HG02885 (cell line): Measurements from ENCODE around the gene ITLN2.
"Not testable (repeated sequence)": the region's sequence is repeated elsewhere in the genome, so short reads cannot be mapped to it uniquely, and the experiment has no call there.

Source experiments
- ATAC-seq: cut with Tn5 transposase; IDR thresholded peaks from one replicate; pipeline ENCODE4 v1.9.1; 2021; ENCODE audit warnings: mild to moderate bottlenecking; ENCODE audit not compliant: unreplicated experiment, poor library complexity

Gene ITLN2

DNA sequence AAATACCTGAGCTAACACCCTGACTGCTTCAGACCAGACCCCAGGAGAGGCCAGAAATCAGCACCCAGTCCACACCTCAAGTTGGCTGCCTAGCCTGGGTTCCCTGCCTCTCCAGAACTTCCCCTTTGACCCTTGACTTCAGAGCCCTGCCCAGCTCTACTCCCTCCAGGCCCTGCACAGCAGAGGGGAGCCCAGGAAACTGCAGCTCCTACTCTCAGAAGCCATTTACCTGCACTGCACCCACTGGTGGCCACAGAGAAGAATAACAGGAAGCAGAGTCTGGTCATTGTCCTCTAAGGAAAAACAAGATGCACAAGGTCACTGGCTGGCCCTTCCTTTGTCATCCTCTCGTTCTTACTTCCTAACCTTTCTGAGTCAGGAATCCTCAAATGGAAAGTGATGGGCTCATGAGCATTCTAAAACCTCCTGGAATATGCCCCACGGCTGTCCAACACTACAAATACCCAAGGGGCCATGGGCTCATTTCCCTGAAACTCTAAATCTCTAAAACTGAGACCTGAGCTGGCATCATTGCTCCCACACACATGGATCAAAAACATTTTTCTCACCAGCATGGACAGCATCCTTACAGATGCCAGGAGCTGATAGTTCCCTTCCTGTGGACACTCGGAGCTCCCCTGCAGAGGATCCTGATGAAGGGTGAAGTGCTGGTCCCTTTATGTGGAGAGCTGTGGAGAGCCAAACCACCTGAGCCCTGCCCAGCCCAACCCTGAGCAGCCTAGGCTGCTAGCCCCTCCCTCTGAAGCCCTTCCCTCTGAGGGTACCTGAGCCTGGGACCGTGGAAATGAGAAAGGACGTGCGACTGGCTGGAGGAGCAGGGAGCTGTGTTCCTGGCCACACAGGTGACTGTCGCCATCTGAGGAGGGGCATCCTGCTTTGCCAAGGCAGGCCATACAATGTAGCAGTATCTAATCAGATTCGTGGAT, at the start of gene ITLN2:
ITLN2 (minus strand) TSS at position 652 of the 947 bp plus-strand sequence; CDS start at position 584, 68 bp downstream.
- peak; percentile 59 for ATAC-seq

DNA sequence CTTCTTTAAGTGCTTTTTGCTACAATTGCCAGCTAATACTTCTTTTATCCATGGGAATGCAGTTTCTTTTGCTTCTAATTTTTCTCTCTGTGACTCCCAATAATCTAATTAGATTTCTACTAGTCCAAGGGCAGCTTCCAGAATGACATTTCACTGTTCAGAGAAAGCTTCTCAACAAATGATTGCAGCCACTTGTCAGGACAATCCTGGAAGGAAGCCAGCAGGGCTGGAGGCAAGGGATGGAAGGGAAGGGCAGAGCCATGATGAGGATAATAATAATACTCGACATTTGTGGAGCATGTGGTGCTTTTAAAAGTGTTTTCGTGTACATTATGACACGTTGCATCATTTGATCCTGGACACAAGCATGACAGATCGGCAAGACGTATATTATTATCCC, 46.9 kb upstream of the ITLN2 start:
- ATAC-seq: no peak

DNA sequence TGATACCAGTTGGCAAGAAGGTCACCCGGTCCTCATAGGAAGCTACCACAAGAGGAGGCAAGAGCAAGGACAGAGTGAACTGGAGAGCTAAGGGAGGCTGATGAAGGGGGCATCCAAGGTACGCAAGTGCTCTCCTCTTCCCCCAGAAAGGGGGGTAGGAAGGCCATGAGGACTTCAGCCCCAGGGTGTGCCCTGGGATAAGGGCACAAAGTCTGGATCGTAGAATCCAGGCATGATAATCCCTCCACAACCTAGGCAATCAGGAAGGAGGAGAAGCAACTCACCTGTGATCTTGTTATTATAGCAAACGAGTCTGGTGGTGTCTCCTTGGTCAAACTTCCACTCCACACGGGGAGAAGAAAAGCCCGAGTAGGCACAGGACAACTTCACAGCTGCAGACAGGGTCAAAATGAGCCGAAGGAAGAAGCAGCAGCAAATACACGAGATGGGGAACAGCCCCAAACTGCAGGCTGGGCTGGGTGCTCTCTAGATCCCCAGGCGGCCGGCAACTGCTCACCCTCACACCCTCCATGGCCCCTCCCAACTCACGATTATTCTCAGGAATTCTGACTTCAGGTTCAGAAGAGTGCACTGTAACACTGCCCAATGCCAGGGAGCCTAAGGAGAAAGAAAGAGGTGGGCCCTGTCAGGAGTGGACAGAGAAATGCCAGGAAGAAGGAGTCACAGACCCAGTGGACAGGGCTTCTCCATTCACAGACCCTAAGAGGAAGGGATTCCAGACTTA, 46.3 kb upstream of the ITLN2 start:
- ATAC-seq: no peak

DNA sequence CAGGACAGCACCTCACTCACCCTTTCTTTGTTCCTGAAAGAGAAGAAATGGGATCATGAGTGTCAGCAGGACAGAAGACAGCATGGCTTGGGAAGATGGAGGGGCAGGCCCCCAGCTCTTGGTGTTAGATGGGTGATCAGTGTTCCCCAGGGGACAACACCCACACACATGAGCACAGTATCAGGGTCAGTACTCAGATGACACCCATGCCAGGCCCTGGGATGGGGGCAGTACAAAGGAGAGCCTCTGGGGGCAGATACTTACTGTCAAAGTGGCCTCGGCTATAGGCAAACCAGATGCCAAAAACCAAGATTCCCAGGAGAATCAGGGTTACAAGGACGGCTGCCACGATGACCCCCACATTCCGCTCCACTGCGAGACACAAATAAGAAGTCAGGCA, 44.8 kb upstream of the ITLN2 start:
- no peak for ATAC-seq

DNA sequence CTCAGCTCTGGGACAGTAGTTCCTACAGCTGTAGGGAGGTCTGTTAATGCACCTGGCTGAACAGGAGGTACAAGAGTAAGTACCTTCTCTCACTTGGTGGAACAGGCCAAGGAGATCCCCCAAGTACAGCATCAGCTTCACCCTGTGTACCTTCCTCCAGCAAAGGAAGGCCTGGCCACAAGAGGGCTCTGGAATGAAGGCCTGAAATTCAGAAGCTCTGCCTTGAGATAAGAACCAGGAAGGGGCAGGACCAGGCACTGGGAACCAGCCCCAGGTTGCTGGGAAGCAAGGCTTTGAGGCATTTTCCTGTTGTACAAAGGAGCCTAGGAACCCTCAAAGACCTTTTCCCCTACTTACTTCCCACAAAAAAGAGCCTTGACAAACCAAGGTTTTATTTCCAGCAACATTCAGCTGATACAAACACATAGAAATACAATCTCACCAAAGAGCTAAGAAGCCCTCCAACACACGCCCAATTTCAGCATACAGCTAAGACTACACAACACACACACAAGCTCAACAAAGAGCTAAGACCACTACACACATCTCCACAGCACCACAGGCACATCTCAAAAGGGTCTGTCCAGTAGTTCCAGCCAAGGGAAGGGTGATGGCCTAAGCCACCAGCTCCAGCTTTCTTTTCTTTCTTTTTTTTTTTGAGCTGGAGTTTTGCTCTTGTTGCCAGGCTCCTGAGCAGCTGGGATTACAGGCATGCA, 42.9 kb upstream of the ITLN2 start:
- ATAC-seq: no peak

DNA sequence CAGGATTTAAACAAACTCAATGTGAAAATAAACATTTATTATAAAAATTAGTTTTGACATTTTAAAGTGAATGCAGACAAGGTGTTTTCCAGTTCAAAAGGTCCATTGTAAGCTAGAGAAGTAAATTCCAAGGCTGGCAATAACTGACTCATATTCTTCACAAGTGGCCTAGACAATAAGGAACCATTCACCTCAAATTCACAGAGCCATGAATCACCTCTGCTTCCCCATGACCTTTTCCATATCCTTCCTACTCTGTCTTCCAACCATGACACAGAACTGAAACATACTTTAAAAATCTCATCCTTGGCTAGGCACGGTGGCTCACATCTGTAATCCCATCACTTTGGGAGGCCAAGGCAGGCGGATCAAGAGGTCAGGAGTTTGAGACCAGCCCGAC, 41.6 kb upstream of the ITLN2 start:
- ATAC-seq: no peak

DNA sequence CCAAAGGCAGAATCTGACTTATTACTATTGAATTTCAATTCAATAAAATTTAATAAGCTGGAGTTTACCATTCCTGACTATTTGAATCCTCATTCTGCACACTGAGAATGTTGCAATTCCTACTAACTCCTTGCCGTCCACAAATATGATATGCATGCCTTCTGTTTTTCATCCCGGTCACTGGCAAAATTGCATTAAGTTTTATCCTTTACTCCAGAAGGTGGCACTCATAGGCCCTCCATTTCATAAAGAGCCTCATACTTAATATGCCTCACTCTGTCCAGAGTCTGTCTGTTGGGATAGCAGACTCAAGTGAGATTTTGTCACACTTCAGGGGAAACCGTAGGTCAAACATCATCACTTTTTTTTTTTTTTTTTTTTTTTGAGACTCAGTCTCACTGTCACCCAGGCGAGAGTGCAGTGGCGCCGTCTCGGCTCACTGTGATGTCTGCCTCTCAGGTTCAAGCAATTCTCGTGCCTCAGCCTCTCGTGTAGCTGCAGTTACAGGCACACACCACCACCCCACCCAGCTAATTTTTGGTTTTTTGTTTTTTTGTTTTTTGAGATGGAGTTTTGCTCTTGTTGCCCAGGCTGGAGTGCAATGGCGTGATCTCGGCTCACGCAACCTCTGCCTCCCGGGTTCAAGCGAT, 39.1 kb upstream of the ITLN2 start:
- no peak for ATAC-seq

DNA sequence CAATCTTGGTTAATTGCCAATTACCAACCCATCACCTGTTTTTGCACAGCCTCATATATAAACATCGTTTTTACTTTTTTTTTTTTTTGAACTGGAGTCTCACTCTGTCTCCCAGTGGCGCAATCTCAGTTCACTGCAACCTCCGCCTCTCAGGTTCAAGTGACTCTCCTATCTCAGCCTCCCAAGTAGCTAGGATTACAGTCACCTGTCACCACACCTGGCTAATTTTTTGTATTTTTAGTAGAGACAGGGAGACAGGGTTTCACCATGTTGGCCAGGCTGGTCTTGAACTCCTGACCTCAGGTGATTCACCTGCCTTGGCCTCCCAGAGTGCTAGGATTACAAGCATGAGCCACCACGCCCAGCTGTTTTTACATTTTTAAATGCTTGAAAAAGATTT, 37.4 kb upstream of the ITLN2 start:
- ATAC-seq: not testable (repeated sequence)

DNA sequence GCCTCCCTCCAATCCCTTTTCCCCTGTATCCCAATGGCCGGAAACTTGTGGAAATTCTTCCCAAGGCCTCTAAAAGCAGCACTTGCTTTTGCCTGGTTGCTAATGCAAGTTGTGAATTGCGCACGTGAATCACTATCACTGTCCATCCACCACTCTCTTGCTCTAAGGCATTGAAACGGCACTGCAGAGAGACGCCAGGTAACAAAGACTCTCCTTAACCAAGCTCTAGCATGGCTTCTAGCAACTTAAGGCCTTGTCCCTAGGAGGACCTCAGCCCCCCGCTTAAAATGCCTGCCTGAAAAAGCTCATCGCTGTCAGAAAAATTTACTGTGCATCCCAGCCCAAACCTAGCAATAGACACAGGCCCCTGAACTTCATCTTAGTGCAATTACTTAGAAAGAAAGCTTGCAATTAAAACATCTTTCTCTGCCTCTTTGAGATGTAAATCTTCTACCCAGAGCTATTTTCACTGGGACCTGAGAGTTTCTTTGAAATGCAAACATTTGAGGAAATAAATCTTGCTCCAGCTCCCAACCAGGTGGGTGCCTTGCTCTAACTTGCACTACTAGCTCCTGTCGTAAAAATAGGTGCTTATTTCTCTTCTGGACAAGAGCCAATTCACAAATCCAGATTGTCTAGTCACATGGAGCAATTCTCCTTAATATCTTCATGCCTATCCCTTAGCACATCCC, 32.9 kb upstream of the ITLN2 start:
- no peak for ATAC-seq

DNA sequence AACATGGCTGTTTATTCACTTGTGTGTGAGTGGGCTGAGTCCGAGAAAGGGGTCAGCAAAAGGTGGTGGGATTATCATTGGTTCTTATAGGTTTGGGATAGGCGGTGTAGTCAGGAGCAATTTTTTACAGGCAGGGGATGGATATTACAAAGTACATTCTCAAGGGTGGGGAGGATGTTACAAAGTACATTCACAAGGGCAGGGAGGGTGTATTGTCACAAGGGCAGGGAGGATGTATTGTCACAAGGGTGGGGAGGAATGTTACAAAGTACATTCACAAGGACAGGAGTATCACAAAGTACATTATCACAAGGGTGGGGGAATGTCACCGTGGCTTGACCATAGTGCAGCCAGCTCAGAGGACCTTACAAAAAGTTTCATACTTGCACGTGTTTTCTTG, 31.1 kb upstream of the ITLN2 start:
- ATAC-seq: no peak

DNA sequence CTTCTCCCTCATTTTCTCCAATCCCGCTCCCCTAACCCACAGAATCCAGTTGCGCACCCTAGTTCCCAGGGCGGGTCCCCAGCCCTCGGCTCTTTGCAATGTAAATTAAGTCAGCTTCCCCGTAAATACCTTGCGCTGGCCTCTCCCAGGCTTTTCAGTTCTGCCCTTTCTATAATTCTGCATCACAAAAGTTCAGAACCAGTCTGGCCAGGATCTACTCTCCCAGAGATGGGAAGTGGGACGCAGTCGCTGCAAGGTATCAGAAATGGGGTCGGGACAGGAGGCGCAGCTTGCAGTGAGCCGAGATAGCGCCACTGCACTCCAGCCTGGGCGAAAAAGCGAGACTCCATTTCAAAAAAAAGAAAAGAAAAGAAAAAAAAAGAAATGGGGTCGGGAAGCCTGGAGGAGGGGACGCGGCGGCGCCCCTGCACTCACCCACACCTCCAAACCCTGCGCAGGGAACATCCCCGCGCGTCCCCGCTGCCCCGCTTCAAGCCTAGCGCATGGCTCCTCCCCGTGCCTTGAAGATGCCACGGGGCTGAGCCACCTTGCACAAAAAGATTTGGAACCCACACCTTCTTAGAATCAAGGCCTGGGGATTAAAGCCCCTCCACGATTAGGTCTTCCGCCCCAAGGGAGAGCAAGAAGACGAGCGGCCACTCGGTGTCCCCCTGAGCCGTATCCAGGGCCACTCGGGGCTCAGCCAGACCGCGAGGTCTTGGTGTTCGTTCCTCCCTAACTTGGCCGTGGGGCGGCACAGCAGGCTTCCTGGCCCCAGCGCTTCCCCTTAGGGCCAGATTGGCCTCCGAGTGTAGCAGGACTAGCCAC, 27.2 kb upstream of the ITLN2 start:
- no peak for ATAC-seq

DNA sequence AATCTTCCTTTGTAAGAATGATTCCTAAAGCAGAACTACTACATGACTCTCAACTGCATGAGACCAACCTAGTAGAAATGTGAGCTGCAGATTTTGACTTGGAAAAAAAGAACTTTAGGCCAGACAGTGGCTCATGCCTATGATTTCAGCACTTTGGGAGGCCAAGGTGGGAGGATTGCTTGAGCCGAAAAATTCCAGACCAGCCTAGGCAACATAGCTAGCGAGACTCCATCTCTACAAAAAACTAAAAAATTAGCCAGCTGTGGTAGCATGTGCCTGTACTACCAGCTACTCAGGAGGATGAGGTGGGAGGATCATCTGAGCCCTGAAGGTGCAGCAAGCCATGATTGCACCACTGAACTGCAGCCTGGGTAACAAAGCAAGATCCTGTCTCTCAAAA, 24.7 kb upstream of the ITLN2 start:
- ATAC-seq: no peak

DNA sequence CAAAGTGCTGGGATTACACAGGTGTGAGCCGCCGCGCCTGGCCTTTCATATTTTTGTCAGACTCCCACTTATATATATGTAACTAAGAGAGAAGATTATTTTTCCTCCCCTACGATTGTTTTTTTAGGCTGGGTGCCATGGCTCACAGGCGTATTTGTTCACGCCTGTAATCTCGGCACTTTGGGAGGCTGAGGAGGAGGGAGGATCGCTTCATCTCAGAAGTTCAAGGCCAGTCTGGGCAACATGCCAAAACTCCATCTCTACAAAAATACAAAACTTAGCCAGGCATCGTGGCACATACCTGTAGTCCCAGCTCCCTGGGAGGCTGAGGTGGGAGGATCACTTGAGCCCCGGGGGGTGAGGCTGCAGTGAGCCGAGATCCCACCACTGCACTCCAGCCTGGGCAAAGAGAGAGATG, 23.9 kb upstream of the ITLN2 start:
- ATAC-seq: no peak

DNA sequence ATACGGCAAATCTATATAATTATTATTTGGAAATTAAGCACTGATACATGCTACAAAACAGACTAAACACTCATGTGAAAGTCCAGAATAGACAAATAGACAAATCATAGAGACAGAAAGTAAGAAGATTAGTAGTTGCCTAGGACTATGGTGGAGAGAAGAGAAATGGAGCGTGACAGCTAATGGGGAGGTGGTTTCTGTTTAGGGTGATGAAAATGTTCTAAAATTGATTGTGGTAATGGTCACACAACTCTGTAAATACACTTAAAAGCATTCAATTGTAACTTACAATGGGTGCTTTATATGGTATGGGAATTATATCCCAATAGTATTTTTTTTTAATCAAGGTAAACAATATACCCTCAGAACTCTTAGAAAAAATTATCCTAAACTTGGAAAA, 20.4 kb upstream of the ITLN2 start:
- ATAC-seq: no peak

DNA sequence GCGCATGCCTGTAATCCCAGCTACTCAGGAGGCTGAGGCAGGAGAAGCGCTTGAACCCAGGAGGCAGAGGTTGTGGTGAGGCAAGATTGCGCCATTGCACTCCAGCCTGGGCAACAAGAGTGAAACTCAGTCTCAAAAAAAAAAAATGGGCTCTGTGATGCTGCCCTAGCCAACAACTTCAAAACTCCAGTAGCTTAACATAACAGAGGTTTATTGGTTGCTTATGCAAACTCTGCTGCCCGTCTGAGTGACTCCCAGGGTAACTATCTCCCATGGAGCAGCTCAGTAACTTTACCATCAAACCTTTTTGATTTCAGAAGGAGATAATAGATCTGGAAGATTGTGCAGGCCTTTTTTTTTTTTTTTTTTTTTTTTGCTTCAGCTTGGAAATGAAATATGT, 18.9 kb upstream of the ITLN2 start:
- ATAC-seq: no peak

DNA sequence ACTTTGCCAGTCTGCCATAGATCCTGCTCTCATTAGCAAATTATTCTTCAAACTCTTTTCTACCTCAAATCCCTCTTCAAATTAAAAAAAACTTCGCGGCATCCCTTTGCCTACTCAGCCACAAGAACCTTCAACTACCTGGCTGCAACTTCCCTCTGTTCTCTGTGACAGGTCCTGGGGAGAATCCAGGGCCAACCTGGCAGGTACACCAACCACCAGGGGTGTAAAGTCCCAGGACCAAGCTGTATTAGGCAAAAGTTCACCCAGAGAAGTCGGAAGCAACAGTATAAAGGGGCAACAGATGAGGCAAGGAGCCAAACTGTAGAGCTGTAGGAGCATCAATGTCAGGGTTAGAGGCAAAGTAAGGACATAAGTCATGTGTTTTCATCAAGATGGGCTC, 18.3 kb upstream of the ITLN2 start:
- ATAC-seq: no peak

DNA sequence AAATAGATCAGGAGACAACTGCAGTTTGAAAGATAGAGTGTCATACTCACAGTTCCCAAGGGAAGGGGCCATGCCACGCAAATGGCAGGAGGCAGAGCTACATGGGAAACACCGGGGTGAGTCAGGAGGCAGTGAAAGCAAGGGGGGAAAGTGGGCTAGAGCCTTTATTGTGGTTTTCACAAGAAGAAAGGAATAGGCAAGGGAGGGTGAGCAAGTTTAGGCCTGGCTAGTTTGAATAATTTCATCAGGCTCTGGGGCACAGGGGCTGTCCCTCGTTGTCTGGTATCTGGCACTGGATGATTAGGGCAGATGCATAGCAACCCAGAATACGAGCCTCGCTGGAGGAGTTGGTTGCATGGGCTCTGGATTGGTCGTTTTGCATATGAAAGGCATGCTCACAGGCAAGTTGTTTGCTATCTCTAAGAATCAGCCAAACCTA, 17.0 kb upstream of the ITLN2 start:
- ATAC-seq: no peak

DNA sequence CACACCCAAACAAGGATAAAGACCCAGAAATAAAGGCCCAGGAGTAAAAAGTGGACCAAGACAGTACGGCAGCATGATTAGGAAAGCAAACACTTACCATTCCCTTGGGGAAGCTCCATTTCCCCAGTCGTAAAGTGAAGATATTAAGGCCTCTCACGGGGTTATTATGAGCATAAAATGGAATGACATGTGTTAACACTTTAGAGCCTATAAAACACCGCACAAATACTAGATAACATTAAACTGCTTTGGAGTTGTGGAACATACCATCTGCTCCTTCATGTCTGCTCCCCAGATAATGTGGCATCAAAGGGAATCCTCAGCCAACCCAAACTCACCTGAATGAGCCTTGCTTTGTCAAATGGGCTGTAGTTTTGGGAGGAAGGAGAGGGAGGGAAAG, 8.9 kb upstream of the ITLN2 start:
- no peak for ATAC-seq

DNA sequence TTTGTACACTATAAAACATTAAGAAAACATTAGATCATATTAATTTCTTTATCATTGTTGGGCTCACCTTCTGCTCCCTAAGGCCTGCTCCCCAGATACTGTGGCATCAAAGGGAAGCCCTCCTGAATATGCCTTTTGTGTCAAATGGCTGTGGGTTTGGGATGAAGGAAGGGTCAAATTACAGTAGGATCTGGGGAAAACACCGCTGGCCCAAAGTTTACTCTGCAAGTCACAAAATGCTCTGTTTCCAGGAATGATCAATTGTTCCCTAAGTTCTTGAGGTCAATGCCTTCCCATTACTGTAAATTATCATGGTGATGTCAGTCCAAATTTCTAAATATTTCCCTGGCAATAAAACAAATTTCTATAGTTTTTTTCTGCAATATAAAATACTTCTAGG, 6.8 kb upstream of the ITLN2 start:
- ATAC-seq: no peak
